OCI-LY1 (cell line): ENCODE results near the gene RNF183.

Experiments
- EZH2 ChIP-seq: fragments of 200-600 bp; sonication (generic), shearing (Covaris generic); IDR thresholded peaks from 2 replicates; pipeline ENCODE4 v1.8.0; 2017; ENCODE audit warnings: borderline replicate concordance, mixed run types, mild to moderate bottlenecking, antibody characterized with exemption, low read length, moderate library complexity, mixed read lengths
- TF ChIP-seq, protein P1 (sequence below): fragments of 200-600 bp; sonication (generic), shearing (Covaris generic); IDR thresholded peaks from 2 replicates; pipeline ENCODE4 v1.5.1; 2017; ENCODE audit warnings: mild to moderate bottlenecking, antibody characterized with exemption, low read length, moderate library complexity, mixed read lengths

DNA sequence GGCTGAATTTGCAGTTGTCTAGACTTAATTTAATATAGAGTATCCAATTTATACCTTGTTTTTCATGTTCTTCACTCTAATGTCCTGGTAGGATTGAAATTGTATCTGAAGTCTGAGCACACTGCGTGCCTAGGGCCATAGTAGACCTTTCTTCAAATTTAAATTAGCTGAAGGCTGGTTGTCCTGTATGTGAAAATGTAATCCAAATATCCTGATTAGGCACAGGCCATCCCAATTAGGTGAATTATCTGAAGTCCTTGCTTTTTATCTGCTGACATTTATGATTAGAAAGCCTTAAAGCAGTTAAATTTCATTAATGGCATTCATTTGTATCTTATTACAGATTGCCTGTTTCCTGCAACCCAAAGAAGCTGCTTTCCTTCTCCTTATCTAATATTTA, 48.2 kb downstream of the RNF183 start:
- TF ChIP-seq, protein P1, sequence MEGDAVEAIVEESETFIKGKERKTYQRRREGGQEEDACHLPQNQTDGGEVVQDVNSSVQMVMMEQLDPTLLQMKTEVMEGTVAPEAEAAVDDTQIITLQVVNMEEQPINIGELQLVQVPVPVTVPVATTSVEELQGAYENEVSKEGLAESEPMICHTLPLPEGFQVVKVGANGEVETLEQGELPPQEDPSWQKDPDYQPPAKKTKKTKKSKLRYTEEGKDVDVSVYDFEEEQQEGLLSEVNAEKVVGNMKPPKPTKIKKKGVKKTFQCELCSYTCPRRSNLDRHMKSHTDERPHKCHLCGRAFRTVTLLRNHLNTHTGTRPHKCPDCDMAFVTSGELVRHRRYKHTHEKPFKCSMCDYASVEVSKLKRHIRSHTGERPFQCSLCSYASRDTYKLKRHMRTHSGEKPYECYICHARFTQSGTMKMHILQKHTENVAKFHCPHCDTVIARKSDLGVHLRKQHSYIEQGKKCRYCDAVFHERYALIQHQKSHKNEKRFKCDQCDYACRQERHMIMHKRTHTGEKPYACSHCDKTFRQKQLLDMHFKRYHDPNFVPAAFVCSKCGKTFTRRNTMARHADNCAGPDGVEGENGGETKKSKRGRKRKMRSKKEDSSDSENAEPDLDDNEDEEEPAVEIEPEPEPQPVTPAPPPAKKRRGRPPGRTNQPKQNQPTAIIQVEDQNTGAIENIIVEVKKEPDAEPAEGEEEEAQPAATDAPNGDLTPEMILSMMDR = no peak
- TF ChIP-seq EZH2 = no peak
